ENCODE measurements around the gene LPAR1. TPM values are rescaled to one million over a fixed set of nuclear protein-coding genes. Genes with fewer than 3 reads are reported as not detected.
A peak's percentile ranks its signal among the peaks of the same experiment; 100 is the strongest.

LPAR1 gene
- total and polyA plus RNA-seq, 11 donors: 3.7 to 19.3 (median 6.9) TPM

DNA sequence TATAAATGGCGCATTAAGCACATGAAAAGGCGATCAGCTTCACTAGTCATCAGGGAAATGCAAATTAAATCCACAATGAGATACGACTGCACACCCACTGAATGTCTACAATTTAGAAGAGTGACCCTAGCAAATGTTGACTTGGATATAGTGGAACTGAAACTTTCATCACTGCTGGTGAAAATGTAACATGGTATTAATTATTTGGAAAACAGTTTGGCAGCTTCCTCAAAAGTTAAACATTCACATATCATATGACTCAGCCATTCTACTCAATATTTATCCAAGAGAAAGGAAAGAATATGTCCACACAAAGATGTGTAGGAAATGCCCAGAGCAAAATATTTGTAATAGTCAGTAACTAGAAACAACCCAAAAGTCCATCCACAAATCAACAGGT, 146.5 kb downstream of the LPAR1 start:
- intact Hi-C loops (cut with DNase I): no loop called here
- no peak overlapping the region for H3K27ac ChIP-seq
- peaks cover 0 to 28% (median 0%) of the 10 kb centered on the region in 12 donors for H3K4me1 ChIP-seq
- no peak overlapping the region for H3K4me3 ChIP-seq
- TF ChIP-seq POLR2A (IDR thresholded peaks at IDR 0.05): no peak
- TF ChIP-seq, protein P1, sequence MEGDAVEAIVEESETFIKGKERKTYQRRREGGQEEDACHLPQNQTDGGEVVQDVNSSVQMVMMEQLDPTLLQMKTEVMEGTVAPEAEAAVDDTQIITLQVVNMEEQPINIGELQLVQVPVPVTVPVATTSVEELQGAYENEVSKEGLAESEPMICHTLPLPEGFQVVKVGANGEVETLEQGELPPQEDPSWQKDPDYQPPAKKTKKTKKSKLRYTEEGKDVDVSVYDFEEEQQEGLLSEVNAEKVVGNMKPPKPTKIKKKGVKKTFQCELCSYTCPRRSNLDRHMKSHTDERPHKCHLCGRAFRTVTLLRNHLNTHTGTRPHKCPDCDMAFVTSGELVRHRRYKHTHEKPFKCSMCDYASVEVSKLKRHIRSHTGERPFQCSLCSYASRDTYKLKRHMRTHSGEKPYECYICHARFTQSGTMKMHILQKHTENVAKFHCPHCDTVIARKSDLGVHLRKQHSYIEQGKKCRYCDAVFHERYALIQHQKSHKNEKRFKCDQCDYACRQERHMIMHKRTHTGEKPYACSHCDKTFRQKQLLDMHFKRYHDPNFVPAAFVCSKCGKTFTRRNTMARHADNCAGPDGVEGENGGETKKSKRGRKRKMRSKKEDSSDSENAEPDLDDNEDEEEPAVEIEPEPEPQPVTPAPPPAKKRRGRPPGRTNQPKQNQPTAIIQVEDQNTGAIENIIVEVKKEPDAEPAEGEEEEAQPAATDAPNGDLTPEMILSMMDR (IDR thresholded peaks at IDR 0.05): no peak
- no peaks in the 10 kb centered on the region for H3K36me3 ChIP-seq
- no peaks in the 10 kb centered on the region for H3K9me3 ChIP-seq
- 85 to 93% (median 89%) methylated on average over 3 of the region's 3 CpGs for WGBS, 4 donors
- no peaks in the 10 kb centered on the region for H3K27me3 ChIP-seq
- no peak for DNase-seq
- no peak for ATAC-seq

- TF ChIP-seq, protein P1 (IDR thresholded peaks at IDR 0.05): no peak
- TF ChIP-seq POLR2A (IDR thresholded peaks at IDR 0.05): no peak
- Histone ChIP-seq H3K27ac (peak overlapping the region in 1 of 12 donors; percentile 14), H3K36me3 (no peaks in the 10 kb centered on the region), H3K4me1 (peaks cover 0 to 28% (median 0%) of the 10 kb centered on the region in 12 donors), H3K27me3 (no peaks in the 10 kb centered on the region), H3K9me3 (no peaks in the 10 kb centered on the region), H3K4me3 (no peak overlapping the region)
- DNase-seq (no peak), ATAC-seq (no peak)
- intact Hi-C loops (cut with DNase I): no loop called here
Measured at GRCh38 chr9:110890416-110890815, 147.9 kb downstream of the LPAR1 start.

GRCh38 chr9:110887276-110887675, 151.0 kb downstream of the LPAR1 start:
- intact Hi-C loops (cut with DNase I): no loop called here
- H3K9me3 ChIP-seq: no peaks in the 10 kb centered on the region
- no peak for ATAC-seq
- H3K4me3 ChIP-seq: no peak overlapping the region
- H3K27me3 ChIP-seq: no peaks in the 10 kb centered on the region
- H3K27ac ChIP-seq: peak overlapping the region in 1 of 12 donors; percentile 15
- DNase-seq: no peak
- 59 to 69% (median 67%) methylated on average over 3 of the region's 3 CpGs for WGBS, 4 donors
- peaks cover 0 to 12% (median 0%) of the 10 kb centered on the region in 12 donors for H3K4me1 ChIP-seq
- TF ChIP-seq, protein P1 (IDR thresholded peaks at IDR 0.05): no peak
- no peak for TF ChIP-seq POLR2A (IDR thresholded peaks at IDR 0.05)
- no peaks in the 10 kb centered on the region for H3K36me3 ChIP-seq

- intact Hi-C loops (cut with DNase I): no loop called here
- 51 to 73% (median 60%) methylated on average over 1 of the region's 1 CpG for WGBS, 4 donors
- DNase-seq (no peak), ATAC-seq (no peak)
- H3K9me3 ChIP-seq: no peaks in the 10 kb centered on the region
- peak overlapping the region in 1 of 12 donors; percentile 15 for H3K27ac ChIP-seq
- peaks cover 0 to 12% (median 0%) of the 10 kb centered on the region in 12 donors for H3K4me1 ChIP-seq
- TF ChIP-seq POLR2A (IDR thresholded peaks at IDR 0.05): no peak
- TF ChIP-seq, protein P1 (IDR thresholded peaks at IDR 0.05): no peak
- H3K27me3 ChIP-seq: no peaks in the 10 kb centered on the region
- no peaks in the 10 kb centered on the region for H3K36me3 ChIP-seq
- no peak overlapping the region for H3K4me3 ChIP-seq
Measured at GRCh38 chr9:110886832-110887231, 151.4 kb downstream of the LPAR1 start.

Data from heart left ventricle (tissue), 16 donors.